GM23338 (cell line): ENCODE measurements around the gene CRYZL1.

Source experiments
- CREB1 ChIP-seq: fragments of 250-450 bp; sonication (Bioruptor Pico); IDR thresholded peaks from 2 replicates; pipeline ENCODE4 v1.5.0; 2020; ENCODE audit warnings: low read depth, mild to moderate bottlenecking, moderate library complexity
- EZH2 ChIP-seq: fragments of 200-600 bp; sonication (generic); IDR thresholded peaks from one replicate; pipeline ENCODE4 v1.8.0; 2017; ENCODE audit warnings: antibody characterized with exemption, mild to moderate bottlenecking, low read depth; ENCODE audit not compliant: unreplicated experiment
- EZH2phosphoT487 ChIP-seq: fragments of 200-600 bp; sonication (generic); IDR thresholded peaks from one replicate; pipeline ENCODE4 v1.8.1; 2018; ENCODE audit warnings: antibody characterized with exemption; ENCODE audit not compliant: unreplicated experiment
- JUNB ChIP-seq: IDR thresholded peaks from one replicate; pipeline ENCODE4 v1.6.1; 2016; ENCODE audit warnings: antibody characterized with exemption; ENCODE audit not compliant: unreplicated experiment
- NANOG ChIP-seq: IDR thresholded peaks from 2 replicates; pipeline ENCODE4 v1.6.1; 2016; ENCODE audit warnings: antibody characterized with exemption, borderline replicate concordance
- POLR2AphosphoS5 ChIP-seq: IDR thresholded peaks from 2 replicates; pipeline ENCODE4 v1.6.1; 2016; ENCODE audit warnings: antibody characterized with exemption, low read depth
- STAT1 ChIP-seq: IDR thresholded peaks from one replicate; pipeline ENCODE4 v1.6.1; 2016; ENCODE audit warnings: antibody characterized with exemption; ENCODE audit not compliant: unreplicated experiment
- ZNF114 ChIP-seq: fragments of 250-450 bp; sonication (Bioruptor Pico); IDR thresholded peaks from 2 replicates; pipeline ENCODE4 v1.5.0; 2020; ENCODE audit warnings: mild to moderate bottlenecking, moderate library complexity
- ZNF331 ChIP-seq: fragments of 250-450 bp; sonication (Bioruptor Pico); IDR thresholded peaks from 2 replicates; pipeline ENCODE4 v1.5.0; 2020; ENCODE audit warnings: low read depth, mild to moderate bottlenecking, moderate library complexity
- TF ChIP-seq, protein P1 (sequence below), 2 experiments: fragments of 200-600 bp in 1 of 2; sonication (generic) in 1 of 2; conservative IDR thresholded peaks; 2 replicates each; pipeline versions ENCODE4 v1.5.1 to v1.6.1; 2016 to 2017; ENCODE audit warnings: antibody characterized with exemption in 2 of 2, low read depth in 2 of 2, mild to moderate bottlenecking in 2 of 2, moderate library complexity in 1 of 2
- TF ChIP-seq, protein P2 (sequence below): IDR thresholded peaks from one replicate; pipeline ENCODE4 v1.6.1; 2018; ENCODE audit warnings: antibody characterized with exemption; ENCODE audit not compliant: unreplicated experiment
- TF ChIP-seq, protein P3 (sequence below): fragments of 250-450 bp; sonication (Bioruptor Pico); IDR thresholded peaks from 2 replicates; pipeline ENCODE4 v1.5.0; 2020; ENCODE audit warnings: mild to moderate bottlenecking, moderate library complexity
- TF ChIP-seq, protein P4 (sequence below): IDR thresholded peaks from 2 replicates; pipeline ENCODE4 v1.6.1; 2016; ENCODE audit warnings: antibody characterized with exemption

DNA sequence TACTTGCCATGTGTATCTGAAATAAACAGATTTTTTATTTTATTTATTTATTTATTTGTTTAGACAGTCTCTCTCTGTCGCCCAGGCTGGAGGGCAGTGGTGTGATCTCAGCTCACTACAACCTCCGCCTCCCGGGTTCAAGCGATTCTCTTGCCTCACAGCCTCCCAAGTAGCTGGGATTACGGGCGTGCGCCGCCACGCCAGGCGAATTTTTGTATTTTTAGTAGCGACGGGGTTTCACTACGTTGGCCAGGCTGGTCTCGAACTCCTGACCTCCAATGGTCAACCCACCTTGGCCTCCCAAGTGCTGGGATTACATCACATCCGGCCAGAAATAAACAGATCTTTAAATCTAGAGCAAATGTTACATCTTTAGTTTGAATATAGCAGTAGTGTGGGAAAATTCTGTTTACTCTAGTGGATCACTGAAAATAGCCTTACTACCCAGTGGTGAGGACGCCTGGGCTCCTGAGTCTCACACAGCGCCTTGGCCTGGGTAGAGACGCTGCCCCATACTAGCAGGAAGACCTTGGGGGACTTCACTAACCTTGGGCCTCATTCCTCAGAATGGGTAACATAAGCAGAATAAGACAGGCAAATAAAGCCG is 100.3 kb downstream of the CRYZL1 start:
- TF ChIP-seq, protein P1, sequence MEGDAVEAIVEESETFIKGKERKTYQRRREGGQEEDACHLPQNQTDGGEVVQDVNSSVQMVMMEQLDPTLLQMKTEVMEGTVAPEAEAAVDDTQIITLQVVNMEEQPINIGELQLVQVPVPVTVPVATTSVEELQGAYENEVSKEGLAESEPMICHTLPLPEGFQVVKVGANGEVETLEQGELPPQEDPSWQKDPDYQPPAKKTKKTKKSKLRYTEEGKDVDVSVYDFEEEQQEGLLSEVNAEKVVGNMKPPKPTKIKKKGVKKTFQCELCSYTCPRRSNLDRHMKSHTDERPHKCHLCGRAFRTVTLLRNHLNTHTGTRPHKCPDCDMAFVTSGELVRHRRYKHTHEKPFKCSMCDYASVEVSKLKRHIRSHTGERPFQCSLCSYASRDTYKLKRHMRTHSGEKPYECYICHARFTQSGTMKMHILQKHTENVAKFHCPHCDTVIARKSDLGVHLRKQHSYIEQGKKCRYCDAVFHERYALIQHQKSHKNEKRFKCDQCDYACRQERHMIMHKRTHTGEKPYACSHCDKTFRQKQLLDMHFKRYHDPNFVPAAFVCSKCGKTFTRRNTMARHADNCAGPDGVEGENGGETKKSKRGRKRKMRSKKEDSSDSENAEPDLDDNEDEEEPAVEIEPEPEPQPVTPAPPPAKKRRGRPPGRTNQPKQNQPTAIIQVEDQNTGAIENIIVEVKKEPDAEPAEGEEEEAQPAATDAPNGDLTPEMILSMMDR (conservative IDR thresholded peaks at IDR 0.05; ENCODE audit: low read depth in 2 of 2), result no peak
- no peak for TF ChIP-seq EZH2
- 0 out of 2 replicates have a peak, but pooled peaks have one; percentile 11 for TF ChIP-seq CREB1 (CRISPR knock-in tag)
- TF ChIP-seq, protein P2, sequence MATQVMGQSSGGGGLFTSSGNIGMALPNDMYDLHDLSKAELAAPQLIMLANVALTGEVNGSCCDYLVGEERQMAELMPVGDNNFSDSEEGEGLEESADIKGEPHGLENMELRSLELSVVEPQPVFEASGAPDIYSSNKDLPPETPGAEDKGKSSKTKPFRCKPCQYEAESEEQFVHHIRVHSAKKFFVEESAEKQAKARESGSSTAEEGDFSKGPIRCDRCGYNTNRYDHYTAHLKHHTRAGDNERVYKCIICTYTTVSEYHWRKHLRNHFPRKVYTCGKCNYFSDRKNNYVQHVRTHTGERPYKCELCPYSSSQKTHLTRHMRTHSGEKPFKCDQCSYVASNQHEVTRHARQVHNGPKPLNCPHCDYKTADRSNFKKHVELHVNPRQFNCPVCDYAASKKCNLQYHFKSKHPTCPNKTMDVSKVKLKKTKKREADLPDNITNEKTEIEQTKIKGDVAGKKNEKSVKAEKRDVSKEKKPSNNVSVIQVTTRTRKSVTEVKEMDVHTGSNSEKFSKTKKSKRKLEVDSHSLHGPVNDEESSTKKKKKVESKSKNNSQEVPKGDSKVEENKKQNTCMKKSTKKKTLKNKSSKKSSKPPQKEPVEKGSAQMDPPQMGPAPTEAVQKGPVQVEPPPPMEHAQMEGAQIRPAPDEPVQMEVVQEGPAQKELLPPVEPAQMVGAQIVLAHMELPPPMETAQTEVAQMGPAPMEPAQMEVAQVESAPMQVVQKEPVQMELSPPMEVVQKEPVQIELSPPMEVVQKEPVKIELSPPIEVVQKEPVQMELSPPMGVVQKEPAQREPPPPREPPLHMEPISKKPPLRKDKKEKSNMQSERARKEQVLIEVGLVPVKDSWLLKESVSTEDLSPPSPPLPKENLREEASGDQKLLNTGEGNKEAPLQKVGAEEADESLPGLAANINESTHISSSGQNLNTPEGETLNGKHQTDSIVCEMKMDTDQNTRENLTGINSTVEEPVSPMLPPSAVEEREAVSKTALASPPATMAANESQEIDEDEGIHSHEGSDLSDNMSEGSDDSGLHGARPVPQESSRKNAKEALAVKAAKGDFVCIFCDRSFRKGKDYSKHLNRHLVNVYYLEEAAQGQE, result no peak
- TF ChIP-seq POLR2AphosphoS5, result no peak
- no peak for TF ChIP-seq EZH2phosphoT487
- no peak for TF ChIP-seq ZNF114 (CRISPR knock-in tag)
- TF ChIP-seq ZNF331 (CRISPR knock-in tag), result no peak
- TF ChIP-seq JUNB, result no peak
- TF ChIP-seq NANOG, result no peak
- TF ChIP-seq, protein P3, sequence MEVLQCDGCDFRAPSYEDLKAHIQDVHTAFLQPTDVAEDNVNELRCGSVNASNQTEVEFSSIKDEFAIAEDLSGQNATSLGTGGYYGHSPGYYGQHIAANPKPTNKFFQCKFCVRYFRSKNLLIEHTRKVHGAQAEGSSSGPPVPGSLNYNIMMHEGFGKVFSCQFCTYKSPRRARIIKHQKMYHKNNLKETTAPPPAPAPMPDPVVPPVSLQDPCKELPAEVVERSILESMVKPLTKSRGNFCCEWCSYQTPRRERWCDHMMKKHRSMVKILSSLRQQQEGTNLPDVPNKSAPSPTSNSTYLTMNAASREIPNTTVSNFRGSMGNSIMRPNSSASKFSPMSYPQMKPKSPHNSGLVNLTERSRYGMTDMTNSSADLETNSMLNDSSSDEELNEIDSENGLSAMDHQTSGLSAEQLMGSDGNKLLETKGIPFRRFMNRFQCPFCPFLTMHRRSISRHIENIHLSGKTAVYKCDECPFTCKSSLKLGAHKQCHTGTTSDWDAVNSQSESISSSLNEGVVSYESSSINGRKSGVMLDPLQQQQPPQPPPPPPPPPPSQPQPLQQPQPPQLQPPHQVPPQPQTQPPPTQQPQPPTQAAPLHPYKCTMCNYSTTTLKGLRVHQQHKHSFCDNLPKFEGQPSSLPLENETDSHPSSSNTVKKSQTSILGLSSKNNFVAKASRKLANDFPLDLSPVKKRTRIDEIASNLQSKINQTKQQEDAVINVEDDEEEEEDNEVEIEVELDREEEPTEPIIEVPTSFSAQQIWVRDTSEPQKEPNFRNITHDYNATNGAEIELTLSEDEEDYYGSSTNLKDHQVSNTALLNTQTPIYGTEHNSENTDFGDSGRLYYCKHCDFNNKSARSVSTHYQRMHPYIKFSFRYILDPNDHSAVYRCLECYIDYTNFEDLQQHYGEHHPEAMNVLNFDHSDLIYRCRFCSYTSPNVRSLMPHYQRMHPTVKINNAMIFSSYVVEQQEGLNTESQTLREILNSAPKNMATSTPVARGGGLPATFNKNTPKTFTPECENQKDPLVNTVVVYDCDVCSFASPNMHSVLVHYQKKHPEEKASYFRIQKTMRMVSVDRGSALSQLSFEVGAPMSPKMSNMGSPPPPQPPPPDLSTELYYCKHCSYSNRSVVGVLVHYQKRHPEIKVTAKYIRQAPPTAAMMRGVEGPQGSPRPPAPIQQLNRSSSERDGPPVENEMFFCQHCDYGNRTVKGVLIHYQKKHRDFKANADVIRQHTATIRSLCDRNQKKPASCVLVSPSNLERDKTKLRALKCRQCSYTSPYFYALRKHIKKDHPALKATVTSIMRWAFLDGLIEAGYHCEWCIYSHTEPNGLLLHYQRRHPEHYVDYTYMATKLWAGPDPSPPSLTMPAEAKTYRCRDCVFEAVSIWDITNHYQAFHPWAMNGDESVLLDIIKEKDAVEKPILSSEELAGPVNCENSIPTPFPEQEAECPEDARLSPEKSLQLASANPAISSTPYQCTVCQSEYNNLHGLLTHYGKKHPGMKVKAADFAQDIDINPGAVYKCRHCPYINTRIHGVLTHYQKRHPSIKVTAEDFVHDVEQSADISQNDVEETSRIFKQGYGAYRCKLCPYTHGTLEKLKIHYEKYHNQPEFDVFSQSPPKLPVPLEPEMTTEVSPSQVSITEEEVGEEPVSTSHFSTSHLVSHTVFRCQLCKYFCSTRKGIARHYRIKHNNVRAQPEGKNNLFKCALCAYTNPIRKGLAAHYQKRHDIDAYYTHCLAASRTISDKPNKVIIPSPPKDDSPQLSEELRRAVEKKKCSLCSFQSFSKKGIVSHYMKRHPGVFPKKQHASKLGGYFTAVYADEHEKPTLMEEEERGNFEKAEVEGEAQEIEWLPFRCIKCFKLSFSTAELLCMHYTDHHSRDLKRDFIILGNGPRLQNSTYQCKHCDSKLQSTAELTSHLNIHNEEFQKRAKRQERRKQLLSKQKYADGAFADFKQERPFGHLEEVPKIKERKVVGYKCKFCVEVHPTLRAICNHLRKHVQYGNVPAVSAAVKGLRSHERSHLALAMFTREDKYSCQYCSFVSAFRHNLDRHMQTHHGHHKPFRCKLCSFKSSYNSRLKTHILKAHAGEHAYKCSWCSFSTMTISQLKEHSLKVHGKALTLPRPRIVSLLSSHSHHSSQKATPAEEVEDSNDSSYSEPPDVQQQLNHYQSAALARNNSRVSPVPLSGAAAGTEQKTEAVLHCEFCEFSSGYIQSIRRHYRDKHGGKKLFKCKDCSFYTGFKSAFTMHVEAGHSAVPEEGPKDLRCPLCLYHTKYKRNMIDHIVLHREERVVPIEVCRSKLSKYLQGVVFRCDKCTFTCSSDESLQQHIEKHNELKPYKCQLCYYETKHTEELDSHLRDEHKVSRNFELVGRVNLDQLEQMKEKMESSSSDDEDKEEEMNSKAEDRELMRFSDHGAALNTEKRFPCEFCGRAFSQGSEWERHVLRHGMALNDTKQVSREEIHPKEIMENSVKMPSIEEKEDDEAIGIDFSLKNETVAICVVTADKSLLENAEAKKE (CRISPR knock-in tag), result no peak
- no peak for TF ChIP-seq STAT1
- TF ChIP-seq, protein P4, sequence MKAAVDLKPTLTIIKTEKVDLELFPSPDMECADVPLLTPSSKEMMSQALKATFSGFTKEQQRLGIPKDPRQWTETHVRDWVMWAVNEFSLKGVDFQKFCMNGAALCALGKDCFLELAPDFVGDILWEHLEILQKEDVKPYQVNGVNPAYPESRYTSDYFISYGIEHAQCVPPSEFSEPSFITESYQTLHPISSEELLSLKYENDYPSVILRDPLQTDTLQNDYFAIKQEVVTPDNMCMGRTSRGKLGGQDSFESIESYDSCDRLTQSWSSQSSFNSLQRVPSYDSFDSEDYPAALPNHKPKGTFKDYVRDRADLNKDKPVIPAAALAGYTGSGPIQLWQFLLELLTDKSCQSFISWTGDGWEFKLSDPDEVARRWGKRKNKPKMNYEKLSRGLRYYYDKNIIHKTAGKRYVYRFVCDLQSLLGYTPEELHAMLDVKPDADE, result no peak
